K562 (cell line): ENCODE results near the gene SLC35E1. TPM values are rescaled to one million over a fixed set of nuclear protein-coding genes. Genes with fewer than 3 reads are reported as not detected.
A peak's percentile ranks its signal among the peaks of the same experiment; 100 is the strongest.

Experiments used
- ATAC-seq: fragments of 200-7000 bp; cut with Tn5 transposase; 3 replicates; pipeline ENCODE4 v1.9.1; 2020; ENCODE audit warnings: moderate library complexity
- BruUV-seq: library from RNA; stranded (reverse); fragments of 400-500 nt; replicated peaks from 2 replicates; lab custom pipeline; 2021; lab: Mats Ljungman, UMichigan
- CTCF ChIA-PET: fragments of 300-600 bp; formaldehyde crosslinking; extraction: SDS; loops from one replicate; lab custom pipeline; 2021; ENCODE audit warnings: low intra/inter-chr PET ratio; lab: Yijun Ruan, JAX
- POLR2A ChIA-PET: fragments of 300-600, 350-650 bp; sonication (Branson Sonifier 250); formaldehyde crosslinking; extraction: SDS; loops from one replicate; lab custom pipeline; 2021; ENCODE audit warnings: antibody characterized with exemption, inconsistent platforms; lab: Yijun Ruan, JAX
- DNase-seq, 4 experiments: peaks; one replicate each; pipeline versions ENCODE4 v3.0.0 to v3.0.0-alpha.2; 2011 to 2018; ENCODE audit warnings: low spot score in 3 of 4, mixed read lengths in 3 of 4; ENCODE audit errors: extremely low read depth in 1 of 4
- FAIRE-seq: peaks from 2 replicates; lab custom pipeline; 2011; peaks lifted over from hg19 to GRCh38; lab: Jason Lieb, UNC
- H2AFZ ChIP-seq: 2 replicates; pipeline ENCODE4 v1.6.0; 2011; ENCODE audit warnings: low read depth, low read length, control low read depth, inconsistent platforms
- H3K27ac ChIP-seq: fragments of 200-600 bp; 3 replicates; pipeline ENCODE4 v1.8.0; 2011; ENCODE audit warnings: low read depth, mild to moderate bottlenecking, control low read depth, inconsistent platforms, low read length, moderate library complexity, mixed read lengths; ENCODE audit errors: extremely low read depth
- H3K27me3 ChIP-seq, 2 experiments: fragments of 300-600 bp in 1 of 2; 2 replicates in 1 of 2; 3 replicates in 1 of 2; pipeline versions ENCODE4 v1.6.0 to v1.8.0; 2011; ENCODE audit warnings: inconsistent platforms in 2 of 2, low read length in 2 of 2, mild to moderate bottlenecking in 1 of 2, mixed read lengths in 1 of 2, moderate library complexity in 1 of 2; ENCODE audit not compliant: control insufficient read depth in 2 of 2, insufficient read depth in 2 of 2
- H3K36me3 ChIP-seq: fragments of 300-600 bp; 3 replicates; pipeline ENCODE4 v1.8.0; 2011; ENCODE audit warnings: mild to moderate bottlenecking, low read length, inconsistent platforms; ENCODE audit not compliant: control insufficient read depth, insufficient read depth
- H3K4me1 ChIP-seq, 2 experiments: fragments of 200-600 bp in 1 of 2; replicated peaks in 1 of 2; 2 replicates in 1 of 2; 3 replicates in 1 of 2; pipeline versions ENCODE4 v1.5.1 to v1.8.0; 2011; ENCODE audit warnings: inconsistent platforms in 2 of 2, low read length in 2 of 2, mild to moderate bottlenecking in 1 of 2, mixed read lengths in 1 of 2, moderate library complexity in 1 of 2; ENCODE audit not compliant: control insufficient read depth in 2 of 2, insufficient read depth in 2 of 2
- H3K4me2 ChIP-seq: 2 replicates; pipeline ENCODE4 v1.6.1; 2011; ENCODE audit warnings: low read length, control low read depth, inconsistent platforms, mixed read lengths; ENCODE audit not compliant: insufficient read depth
- H3K4me3 ChIP-seq: fragments of 200-600 bp; sonication (generic), shearing (Covaris generic); 2 replicates; pipeline ENCODE4 v1.5.1; 2016; ENCODE audit warnings: control low read depth, inconsistent platforms
- H3K79me2 ChIP-seq: fragments of 200-600 bp; 3 replicates; pipeline ENCODE4 v1.8.0; 2011; ENCODE audit warnings: low read length, inconsistent platforms; ENCODE audit not compliant: control insufficient read depth, insufficient read depth
- H3K9ac ChIP-seq, 2 experiments: 2 replicates each; pipeline versions ENCODE4 v1.6.0 to v1.6.1; 2011; ENCODE audit warnings: low read depth in 2 of 2, low read length in 2 of 2, control low read depth in 1 of 2, inconsistent platforms in 1 of 2, mild to moderate bottlenecking in 1 of 2, mixed read lengths in 1 of 2; ENCODE audit not compliant: insufficient read depth in 1 of 2
- H3K9me1 ChIP-seq: one replicate; pipeline ENCODE4 v1.6.0; 2011; ENCODE audit warnings: inconsistent platforms, mild to moderate bottlenecking, low read length, moderate library complexity; ENCODE audit not compliant: control insufficient read depth, insufficient read depth
- H3K9me3 ChIP-seq: replicated peaks from 2 replicates; pipeline ENCODE4 v1.5.1; 2011; ENCODE audit warnings: low read depth, low read length, inconsistent platforms; ENCODE audit not compliant: control insufficient read depth, insufficient read depth
- H4K20me1 ChIP-seq: replicated peaks from 2 replicates; pipeline ENCODE4 v1.6.1; 2011; ENCODE audit warnings: low read length, inconsistent platforms, mixed read lengths; ENCODE audit not compliant: control insufficient read depth, insufficient read depth
- BCOR ChIP-seq: fragments of 450-650 bp; IDR thresholded peaks from 2 replicates; pipeline ENCODE4 v1.6.1; 2016
- NCOA2 ChIP-seq, 2 experiments: fragments of 450-650 bp; IDR thresholded peaks; 2 replicates each; pipeline ENCODE4 v1.6.1; 2018; ENCODE audit warnings: mild to moderate bottlenecking in 2 of 2, moderate library complexity in 1 of 2; ENCODE audit not compliant: partially characterized antibody in 2 of 2
- NFXL1 ChIP-seq: fragments of 450-650 bp; formaldehyde crosslinking; IDR thresholded peaks from 2 replicates; pipeline ENCODE4 v1.4.0; 2021; ENCODE audit warnings: mild to moderate bottlenecking
- NRF1 ChIP-seq, 2 experiments: fragments of 450-650 bp; IDR thresholded peaks in 1 of 2; conservative IDR thresholded peaks in 1 of 2; 2 replicates each; pipeline ENCODE4 v1.6.1; 2014; ENCODE audit warnings: mild to moderate bottlenecking in 2 of 2
- RBM25 ChIP-seq: fragments of 200-400 bp; formaldehyde crosslinking; IDR thresholded peaks from 2 replicates; pipeline ENCODE4 v1.6.1; 2018; ENCODE audit warnings: low read length, low read depth, moderate library complexity; ENCODE audit not compliant: severe bottlenecking
- SMARCA5 ChIP-seq: fragments of 450-650 bp; IDR thresholded peaks from 2 replicates; pipeline ENCODE4 v1.6.1; 2016
- STAG1 ChIP-seq: sonication (generic); formaldehyde crosslinking; IDR thresholded peaks from 2 replicates; pipeline ENCODE4 v1.5.0; 2020; ENCODE audit warnings: missing genetic modification reagents, borderline replicate concordance
- XRCC4 ChIP-seq: IDR thresholded peaks from one replicate; pipeline ENCODE4 v1.6.1; 2011; ENCODE audit not compliant: insufficient read depth, insufficient read length; ENCODE audit errors: extremely low read depth
- ZNF407 ChIP-seq: fragments of 450-650 bp; IDR thresholded peaks from 2 replicates; pipeline ENCODE4 v1.6.1; 2016; ENCODE audit warnings: low read depth
- ZNF583 ChIP-seq: fragments of 250-450 bp; sonication (Bioruptor Pico); IDR thresholded peaks from 2 replicates; pipeline ENCODE4 v1.4.0; 2020
- ZNF592 ChIP-seq: fragments of 450-650 bp; IDR thresholded peaks from 2 replicates; pipeline ENCODE4 v1.6.1; 2017; ENCODE audit warnings: antibody characterized with exemption, mild to moderate bottlenecking
- WGBS: fragments of 100-300 bp; shearing (Covaris generic); methylation state at CpG from one replicate; pipeline ENCODE4 v1.1.6; 2016; ENCODE audit warnings: low coverage, mixed read lengths; ENCODE audit not compliant: insufficient coverage; ENCODE audit errors: missing lambda C conversion rate; 5-methylcytosine and 5-hydroxymethylcytosine counted together
- in situ Hi-C: fragments of 300-500 bp; cut with MboI; formaldehyde crosslinking; loops from 4 replicates; pipeline ENCODE4 v1.15.0; 2018; ENCODE audit warnings: inconsistent platforms, mixed read lengths
- intact Hi-C: fragments of 100-400 bp; cut with micrococcal nuclease; formaldehyde crosslinking; loops from 2 replicates; pipeline ENCODE4 v1.14.2; 2022
- polyA plus RNA-seq, 8 experiments: library from polyadenylated mRNA; depleted of rRNA in 4 of 8; stranded (reverse) in 5 of 8; unstranded in 3 of 8; fragments of >200 nt; fragmentation: Nextera tagmentation in 2 of 8; fragmentation: Illumina TruSeq in 1 of 8; extraction: Ambion mirVana in 2 of 8; extraction: Trizol in 1 of 8; gene quantifications; 2 replicates each; pipeline versions ENCODE4 v1.2.1 to v1.2.3, GENCODE V29; 2011 to 2014; ENCODE audit warnings: inconsistent platforms in 1 of 8, missing spikeins in 1 of 8
- total RNA-seq, 7 experiments: library from RNA; depleted of rRNA in 6 of 7; stranded (reverse); fragments of >200 nt in 6 of 7; fragmentation: Illumina TruSeq in 2 of 7; extraction: Trizol in 2 of 7; gene quantifications; 2 replicates each; pipeline versions ENCODE4 v1.2.1 to v1.2.3, GENCODE V29; 2011 to 2021; ENCODE audit warnings: low replicate concordance in 1 of 7

SLC35E1 gene
- total and polyA plus RNA-seq, 9 of the 15 experiments (the other 6 are each of a cell fraction or from before 2014, with no cell fraction given): 15.0 to 40.1 (median 25.7) TPM

- no peak overlapping the region for H3K9ac ChIP-seq
- peaks cover 15 to 30% of the 10 kb centered on the region in 2 experiments; a peak in 4 of 5 replicates for H3K4me1 ChIP-seq
- H4K20me1 ChIP-seq: 0 out of 2 replicates have a peak, but pooled peaks cover 10% of the 10 kb centered on the region
- peaks cover 78% of the 10 kb centered on the region for H3K36me3 ChIP-seq
- no peak overlapping the region for H3K4me2 ChIP-seq
- H3K9me3 ChIP-seq: no peaks in the 10 kb centered on the region
- CTCF ChIA-PET: no interaction called here
- H2AFZ ChIP-seq: no peak overlapping the region
- DNase-seq: peak in 1 of 4 experiments; percentile 6
- POLR2A ChIA-PET: no interaction called here
- no peaks in the 10 kb centered on the region for H3K27me3 ChIP-seq
- FAIRE-seq: no peak
- in situ Hi-C loops: no loop called here
- H3K27ac ChIP-seq: no peak overlapping the region
- 84% methylated on average over 5 of the region's 5 CpGs for WGBS
- ATAC-seq: no peak
- no peak overlapping the region for H3K4me3 ChIP-seq
- H3K9me1 ChIP-seq: no peaks in the 10 kb centered on the region
- peaks cover 33% of the 10 kb centered on the region for H3K79me2 ChIP-seq
- no TSS peak for BruUV-seq
- intact Hi-C loops: no loop called here
- TF ChIP-seq NRF1 (conservative IDR thresholded peaks at IDR 0.05 in 1 of 2, IDR thresholded peaks at IDR 0.05 in 1 of 2) (no peak), ZNF583 (CRISPR knock-in tag) (no peak), BCOR (peak; percentile 24; the same call in 1 of the 2 replicates), ZNF592 (no peak), RBM25 (peak; percentile 98), XRCC4 (no peak), NCOA2 (IDR thresholded peaks at IDR 0.05; ENCODE audit: partially characterized antibody in 2 of 2) (no peak), STAG1 (no peak), ZNF407 (no peak), NFXL1 (no peak), SMARCA5 (0 out of 2 replicates have a peak, but pooled peaks have one; percentile 20)
Observed at GRCh38 chr19:16566702-16567101, 5.5 kb downstream of the SLC35E1 start.
